ENCODE measurements around the gene TOR1B. TPM values are rescaled to one million over a fixed set of nuclear protein-coding genes. Genes with fewer than 3 reads are reported as not detected.

Gene TOR1B
- total RNA-seq, 4 donors from 2014 or later: 19.2 to 41.2 (median 23.0) TPM

DNA sequence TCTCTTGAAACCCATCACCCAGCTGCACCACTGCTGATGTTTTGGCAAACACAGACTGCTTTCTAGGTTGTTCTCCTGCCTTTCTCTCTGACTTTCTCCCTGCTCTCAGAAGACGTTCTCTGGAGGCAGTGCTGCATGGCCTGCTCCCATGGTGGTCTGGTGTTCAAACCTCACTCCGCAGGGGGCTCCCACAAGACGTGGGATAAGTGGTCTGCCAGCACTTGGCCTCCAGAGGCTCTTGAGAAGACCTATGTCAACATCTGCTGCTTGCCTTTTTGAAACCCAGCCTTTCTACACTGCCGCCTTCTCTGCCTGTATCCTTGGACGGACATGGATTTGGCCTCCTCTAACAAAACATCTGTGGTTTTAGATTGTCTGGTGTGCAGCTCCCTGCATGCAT lies 48.8 kb downstream of the TOR1B start:
- Histone ChIP-seq H3K9me3 (no peaks in the 10 kb centered on the region), H3K36me3 (peaks cover 0 to 76% (median 14%) of the 10 kb centered on the region in 3 donors), H3K27ac (no peak overlapping the region), H3K4me3 (no peak overlapping the region), H3K4me1 (peaks cover 0 to 12% (median 0%) of the 10 kb centered on the region in 4 donors), H3K27me3 (no peaks in the 10 kb centered on the region)
- WGBS, 2 donors: 72 to 76% methylated on average over 5 of the region's 5 CpGs
- TF ChIP-seq POLR2A (IDR thresholded peaks at IDR 0.05) (no peak), EP300 (IDR thresholded peaks at IDR 0.05) (no peak)
- TF ChIP-seq, protein P1, sequence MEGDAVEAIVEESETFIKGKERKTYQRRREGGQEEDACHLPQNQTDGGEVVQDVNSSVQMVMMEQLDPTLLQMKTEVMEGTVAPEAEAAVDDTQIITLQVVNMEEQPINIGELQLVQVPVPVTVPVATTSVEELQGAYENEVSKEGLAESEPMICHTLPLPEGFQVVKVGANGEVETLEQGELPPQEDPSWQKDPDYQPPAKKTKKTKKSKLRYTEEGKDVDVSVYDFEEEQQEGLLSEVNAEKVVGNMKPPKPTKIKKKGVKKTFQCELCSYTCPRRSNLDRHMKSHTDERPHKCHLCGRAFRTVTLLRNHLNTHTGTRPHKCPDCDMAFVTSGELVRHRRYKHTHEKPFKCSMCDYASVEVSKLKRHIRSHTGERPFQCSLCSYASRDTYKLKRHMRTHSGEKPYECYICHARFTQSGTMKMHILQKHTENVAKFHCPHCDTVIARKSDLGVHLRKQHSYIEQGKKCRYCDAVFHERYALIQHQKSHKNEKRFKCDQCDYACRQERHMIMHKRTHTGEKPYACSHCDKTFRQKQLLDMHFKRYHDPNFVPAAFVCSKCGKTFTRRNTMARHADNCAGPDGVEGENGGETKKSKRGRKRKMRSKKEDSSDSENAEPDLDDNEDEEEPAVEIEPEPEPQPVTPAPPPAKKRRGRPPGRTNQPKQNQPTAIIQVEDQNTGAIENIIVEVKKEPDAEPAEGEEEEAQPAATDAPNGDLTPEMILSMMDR (IDR thresholded peaks at IDR 0.05): no peak
- no peak for DNase-seq (ENCODE audit: low spot score in 2 of 2)

DNA sequence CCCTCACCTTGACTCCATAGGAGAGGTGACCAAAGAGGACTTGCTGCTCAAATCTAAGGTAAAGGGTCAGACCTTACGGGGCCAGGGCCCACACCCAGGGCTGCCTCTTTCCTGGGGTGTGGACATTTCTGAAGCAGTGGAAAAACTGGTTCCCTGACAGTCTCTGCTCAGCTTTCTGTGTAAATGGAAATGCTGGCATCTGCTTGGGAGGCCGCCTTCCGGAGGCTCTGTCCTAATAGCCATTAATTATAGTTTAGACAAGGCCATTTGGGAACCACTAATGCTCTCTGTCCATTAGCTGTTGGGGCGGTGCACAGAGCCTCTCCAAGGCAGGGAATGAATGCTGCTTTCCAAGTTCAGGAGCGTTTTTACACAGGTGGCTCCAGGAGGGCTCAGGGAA lies 49.6 kb downstream of the TOR1B start:
- peaks cover 0 to 12% (median 0%) of the 10 kb centered on the region in 4 donors for H3K4me1 ChIP-seq
- WGBS, 2 donors: 76 to 91% methylated on average over 5 of the region's 5 CpGs
- TF ChIP-seq POLR2A (IDR thresholded peaks at IDR 0.05): no peak
- TF ChIP-seq, protein P1 (IDR thresholded peaks at IDR 0.05): no peak
- TF ChIP-seq EP300 (IDR thresholded peaks at IDR 0.05): no peak
- H3K27me3 ChIP-seq: no peaks in the 10 kb centered on the region
- no peak for DNase-seq (ENCODE audit: low spot score in 2 of 2)
- peaks cover 0 to 84% (median 14%) of the 10 kb centered on the region in 3 donors for H3K36me3 ChIP-seq
- no peaks in the 10 kb centered on the region for H3K9me3 ChIP-seq
- H3K4me3 ChIP-seq: no peak overlapping the region
- no peak overlapping the region for H3K27ac ChIP-seq

DNA sequence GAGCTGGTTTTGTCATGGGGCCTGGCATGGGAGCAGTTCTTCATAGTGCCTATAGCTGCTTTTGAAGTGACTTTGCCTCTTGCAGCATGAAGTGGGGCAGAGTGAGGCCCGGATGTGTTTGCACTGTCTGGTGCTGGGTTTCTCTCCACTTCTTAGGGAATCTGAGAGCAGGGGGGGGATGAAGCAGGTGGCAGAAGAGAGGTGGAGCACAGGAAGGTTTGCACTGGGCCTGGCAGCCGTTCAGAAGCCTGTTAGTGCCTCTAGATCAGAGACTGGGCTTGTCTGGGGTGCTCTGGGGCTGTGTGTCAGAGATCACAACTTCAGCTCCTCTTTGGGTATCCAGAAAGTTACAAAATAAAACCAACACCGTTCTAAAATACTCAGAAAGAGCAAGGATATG lies 50.6 kb downstream of the TOR1B start:
- WGBS, 2 donors: 56 to 59% methylated on average over 3 of the region's 3 CpGs
- no peak overlapping the region for H3K27ac ChIP-seq
- H3K36me3 ChIP-seq: peaks cover 0 to 94% (median 21%) of the 10 kb centered on the region in 3 donors
- peaks cover 0 to 12% (median 0%) of the 10 kb centered on the region in 4 donors for H3K4me1 ChIP-seq
- DNase-seq (ENCODE audit: low spot score in 2 of 2): no peak
- H3K9me3 ChIP-seq: no peaks in the 10 kb centered on the region
- no peak for TF ChIP-seq POLR2A (IDR thresholded peaks at IDR 0.05)
- TF ChIP-seq, protein P1 (IDR thresholded peaks at IDR 0.05): no peak
- TF ChIP-seq EP300 (IDR thresholded peaks at IDR 0.05): no peak
- no peaks in the 10 kb centered on the region for H3K27me3 ChIP-seq
- H3K4me3 ChIP-seq: no peak overlapping the region

DNA sequence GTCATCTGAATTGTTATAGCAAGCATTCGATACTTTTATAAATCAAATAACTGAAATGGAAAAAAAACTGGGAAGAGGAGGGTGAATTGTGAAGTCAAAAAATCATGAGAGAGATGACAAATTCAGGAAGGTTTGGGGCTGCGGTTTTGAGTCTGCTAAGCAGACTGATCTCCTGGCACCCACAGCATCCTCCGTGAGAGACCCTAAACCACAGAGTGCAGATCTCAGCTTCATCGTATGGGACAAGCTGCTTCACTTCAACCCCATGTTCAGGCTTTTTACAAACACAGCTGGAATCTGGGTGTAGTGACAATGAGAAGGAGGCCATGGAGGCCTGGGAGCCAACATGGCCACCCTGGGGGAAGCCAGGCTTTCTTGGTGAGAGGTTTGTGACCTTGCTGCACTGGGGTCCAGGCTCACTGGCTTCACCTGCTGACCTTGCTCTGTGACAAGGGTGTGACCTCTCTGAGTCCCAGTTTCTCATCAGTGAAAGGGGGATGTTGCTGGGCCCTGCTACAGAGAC lies 51.7 kb downstream of the TOR1B start:
- TF ChIP-seq, protein P1 (IDR thresholded peaks at IDR 0.05): no peak
- no peak for TF ChIP-seq EP300 (IDR thresholded peaks at IDR 0.05)
- no peak for TF ChIP-seq POLR2A (IDR thresholded peaks at IDR 0.05)
- Histone ChIP-seq H3K36me3 (peaks cover 0 to 93% (median 22%) of the 10 kb centered on the region in 3 donors), H3K4me3 (no peak overlapping the region), H3K27me3 (no peaks in the 10 kb centered on the region), H3K9me3 (no peaks in the 10 kb centered on the region), H3K27ac (no peak overlapping the region), H3K4me1 (peaks cover 0 to 4% (median 0%) of the 10 kb centered on the region in 4 donors)
- WGBS, 2 donors: 88 to 94% methylated on average over 4 of the region's 4 CpGs
- DNase-seq (ENCODE audit: low spot score in 2 of 2): no peak

DNA sequence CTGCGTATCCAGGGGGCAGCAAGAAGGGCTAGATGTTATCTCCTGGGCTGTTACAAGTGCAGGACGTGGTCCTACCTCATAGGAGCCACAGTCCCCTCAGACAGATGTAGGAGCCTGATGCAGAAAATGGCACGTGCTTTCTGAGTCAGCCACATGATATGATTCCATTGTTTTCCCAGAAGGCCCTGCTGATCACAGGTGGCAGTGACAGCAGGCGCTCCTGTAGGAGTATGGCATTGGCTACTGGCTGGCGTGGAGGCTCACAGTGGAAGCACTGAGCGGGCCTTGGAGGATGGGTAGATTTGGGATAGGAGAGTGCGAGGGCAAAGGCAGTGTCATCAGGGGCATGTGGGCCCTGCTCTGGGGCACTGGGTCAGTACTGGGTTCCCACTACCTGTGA lies 54.2 kb downstream of the TOR1B start:
- H3K27me3 ChIP-seq: no peaks in the 10 kb centered on the region
- H3K4me1 ChIP-seq: peaks cover 0 to 4% (median 0%) of the 10 kb centered on the region in 4 donors
- H3K27ac ChIP-seq: no peak overlapping the region
- no peak for DNase-seq (ENCODE audit: low spot score in 2 of 2)
- no peak overlapping the region for H3K4me3 ChIP-seq
- H3K36me3 ChIP-seq: peaks cover 3 to 88% (median 36%) of the 10 kb centered on the region in 3 donors
- WGBS, 2 donors: 85 to 92% methylated on average over 7 of the region's 7 CpGs
- no peaks in the 10 kb centered on the region for H3K9me3 ChIP-seq
- TF ChIP-seq POLR2A (IDR thresholded peaks at IDR 0.05) (no peak), EP300 (IDR thresholded peaks at IDR 0.05) (no peak)
- TF ChIP-seq, protein P1 (IDR thresholded peaks at IDR 0.05): no peak

Data from tibial nerve (tissue), 4 donors.